Measurements from ENCODE around the gene GGT6. TPM values are rescaled to one million over a fixed set of nuclear protein-coding genes. Genes with fewer than 3 reads are reported as not detected.

Gene GGT6
- total RNA-seq, 1 donor from 2014 or later = not detected

DNA sequence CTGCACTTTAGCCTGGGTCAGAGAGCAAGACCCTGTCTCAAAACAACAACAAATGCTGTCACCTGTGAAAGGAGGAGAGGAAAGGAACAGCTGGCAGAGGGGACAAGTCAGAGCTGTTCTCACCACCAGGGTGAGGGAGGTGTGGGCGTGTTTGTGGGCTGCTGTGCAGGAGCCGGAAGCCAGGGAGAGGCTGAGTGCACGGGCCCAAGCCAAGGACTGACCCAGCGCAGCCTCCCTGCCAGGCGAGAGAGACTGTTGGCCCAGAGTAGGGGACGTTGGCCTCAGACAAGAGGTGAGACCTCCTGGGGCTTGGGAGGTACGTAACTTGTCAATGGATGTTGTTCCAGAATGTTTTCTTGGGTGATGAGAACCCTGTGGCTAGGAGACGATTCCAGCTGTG is 51.0 kb downstream of the GGT6 start:
- Mint-ChIP-seq H3K27ac (ENCODE audit: unreplicated experiment) (peak overlapping the region; percentile 84), H3K9me3 (ENCODE audit: unreplicated experiment) (no peaks in the 10 kb centered on the region), H3K36me3 (ENCODE audit: low read depth, unreplicated experiment) (peaks cover 32% of the 10 kb centered on the region), H3K4me3 (ENCODE audit: unreplicated experiment) (peak overlapping the region; percentile 69), H3K4me1 (ENCODE audit: unreplicated experiment) (peaks cover 62% of the 10 kb centered on the region), H3K27me3 (ENCODE audit: unreplicated experiment) (peaks cover 22% of the 10 kb centered on the region)
- no peak for DNase-seq (ENCODE audit: low spot score)
- TF ChIP-seq, protein P1, sequence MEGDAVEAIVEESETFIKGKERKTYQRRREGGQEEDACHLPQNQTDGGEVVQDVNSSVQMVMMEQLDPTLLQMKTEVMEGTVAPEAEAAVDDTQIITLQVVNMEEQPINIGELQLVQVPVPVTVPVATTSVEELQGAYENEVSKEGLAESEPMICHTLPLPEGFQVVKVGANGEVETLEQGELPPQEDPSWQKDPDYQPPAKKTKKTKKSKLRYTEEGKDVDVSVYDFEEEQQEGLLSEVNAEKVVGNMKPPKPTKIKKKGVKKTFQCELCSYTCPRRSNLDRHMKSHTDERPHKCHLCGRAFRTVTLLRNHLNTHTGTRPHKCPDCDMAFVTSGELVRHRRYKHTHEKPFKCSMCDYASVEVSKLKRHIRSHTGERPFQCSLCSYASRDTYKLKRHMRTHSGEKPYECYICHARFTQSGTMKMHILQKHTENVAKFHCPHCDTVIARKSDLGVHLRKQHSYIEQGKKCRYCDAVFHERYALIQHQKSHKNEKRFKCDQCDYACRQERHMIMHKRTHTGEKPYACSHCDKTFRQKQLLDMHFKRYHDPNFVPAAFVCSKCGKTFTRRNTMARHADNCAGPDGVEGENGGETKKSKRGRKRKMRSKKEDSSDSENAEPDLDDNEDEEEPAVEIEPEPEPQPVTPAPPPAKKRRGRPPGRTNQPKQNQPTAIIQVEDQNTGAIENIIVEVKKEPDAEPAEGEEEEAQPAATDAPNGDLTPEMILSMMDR (IDR thresholded peaks at IDR 0.05; ENCODE audit: unreplicated experiment) = no peak

DNA sequence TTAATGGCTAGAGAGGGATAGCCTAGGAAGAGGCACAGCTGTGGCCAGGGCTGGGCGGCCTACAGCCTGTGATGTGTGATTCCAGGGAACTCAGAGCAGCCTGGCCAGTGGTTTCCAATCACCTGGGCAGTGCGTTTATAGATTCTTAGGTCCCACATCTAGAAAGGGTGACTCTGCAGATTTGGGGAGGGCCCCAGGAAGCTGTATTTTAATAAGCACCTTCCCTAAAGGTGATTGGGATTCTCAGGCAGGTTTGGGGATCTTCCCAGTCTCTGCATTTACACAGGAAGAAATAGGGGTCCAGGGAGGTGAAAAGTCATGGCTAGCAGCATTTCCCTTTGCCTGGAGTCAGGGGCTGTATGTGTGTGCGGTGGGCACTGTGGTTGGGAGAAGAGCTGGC is 52.2 kb downstream of the GGT6 start:
- TF ChIP-seq, protein P1 (IDR thresholded peaks at IDR 0.05; ENCODE audit: unreplicated experiment) = no peak
- DNase-seq (ENCODE audit: low spot score) = no peak
- no peaks in the 10 kb centered on the region for H3K9me3 Mint-ChIP-seq (ENCODE audit: unreplicated experiment)

DNA sequence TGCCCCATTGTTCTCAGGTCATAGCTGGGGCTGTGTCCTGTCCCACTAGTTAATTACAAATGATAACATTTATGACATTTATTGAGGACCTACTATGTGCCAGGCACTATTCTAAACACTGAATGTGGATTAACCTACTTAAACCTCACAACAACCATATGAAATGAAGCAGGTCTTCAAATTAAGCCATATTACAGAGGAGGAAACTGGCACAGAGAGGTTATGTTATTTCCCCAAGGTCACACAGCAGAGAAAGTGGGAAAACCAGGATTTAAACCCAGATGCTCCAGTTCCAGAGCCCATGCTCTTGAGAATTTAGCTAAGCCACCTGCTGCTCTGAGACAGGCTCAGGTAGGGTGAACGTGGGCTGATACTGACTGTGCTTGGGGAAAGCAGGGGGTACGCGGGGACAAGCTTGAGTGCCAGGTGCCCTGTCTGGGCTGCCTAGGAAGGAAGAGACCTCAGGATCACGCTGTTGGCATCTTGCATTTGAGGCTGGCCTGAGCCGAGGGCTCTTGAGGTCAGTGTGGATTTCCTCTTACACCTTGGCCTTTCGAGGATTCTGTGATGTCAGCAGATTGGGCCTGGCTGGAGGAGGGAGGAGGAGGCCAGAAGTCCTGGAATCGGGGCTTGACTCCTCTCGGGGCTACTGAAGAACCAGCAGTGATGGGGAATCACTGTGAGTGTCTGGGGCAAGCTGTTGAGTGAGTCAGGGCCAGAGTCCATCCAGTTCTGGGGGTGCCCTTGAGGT is 52.8 kb downstream of the GGT6 start:
- H3K36me3 Mint-ChIP-seq (ENCODE audit: low read depth, unreplicated experiment) = peaks cover 32% of the 10 kb centered on the region
- DNase-seq (ENCODE audit: low spot score) = no peak
- peaks cover 78% of the 10 kb centered on the region for H3K4me1 Mint-ChIP-seq (ENCODE audit: unreplicated experiment)
- peaks cover 23% of the 10 kb centered on the region for H3K27me3 Mint-ChIP-seq (ENCODE audit: unreplicated experiment)
- no peaks in the 10 kb centered on the region for H3K9me3 Mint-ChIP-seq (ENCODE audit: unreplicated experiment)
- TF ChIP-seq, protein P1 (IDR thresholded peaks at IDR 0.05; ENCODE audit: unreplicated experiment) = no peak
- H3K27ac Mint-ChIP-seq (ENCODE audit: unreplicated experiment) = no peak overlapping the region
- peak overlapping the region; percentile 56 for H3K4me3 Mint-ChIP-seq (ENCODE audit: unreplicated experiment)

More for the DNA sequence above, 52.2 kb downstream of the GGT6 start:
- Mint-ChIP-seq H3K36me3 (ENCODE audit: low read depth, unreplicated experiment) (peaks cover 32% of the 10 kb centered on the region), H3K4me3 (ENCODE audit: unreplicated experiment) (peak overlapping the region; percentile 37), H3K4me1 (ENCODE audit: unreplicated experiment) (peaks cover 72% of the 10 kb centered on the region), H3K27me3 (ENCODE audit: unreplicated experiment) (peaks cover 20% of the 10 kb centered on the region), H3K27ac (ENCODE audit: unreplicated experiment) (peak overlapping the region; percentile 57)

Other genes with a start within 250 kb of the GGT6 start
- gene UBE2G1, start 193.9 kb downstream of the GGT6 start, total RNA-seq (ENCODE audit: unreplicated experiment) = 88.0 TPM
- gene SPNS3, start 126.6 kb downstream of the GGT6 start, total RNA-seq (ENCODE audit: unreplicated experiment) = 0.18 TPM
- gene SPNS2, start 61.7 kb downstream of the GGT6 start, total RNA-seq (ENCODE audit: unreplicated experiment) = 187 TPM
- gene MYBBP1A, start 5.2 kb downstream of the GGT6 start, total RNA-seq (ENCODE audit: unreplicated experiment) = 32.4 TPM
- 0.59 TPM for gene SMTNL2, start 24.0 kb upstream of the GGT6 start, total RNA-seq (ENCODE audit: unreplicated experiment)
- 17.0 TPM for gene ALOX15, start 81.1 kb upstream of the GGT6 start, total RNA-seq (ENCODE audit: unreplicated experiment)
- 118 TPM for gene PELP1, start 143.6 kb upstream of the GGT6 start, total RNA-seq (ENCODE audit: unreplicated experiment)
- gene ARRB2, start 150.1 kb upstream of the GGT6 start, total RNA-seq (ENCODE audit: unreplicated experiment) = 51.1 TPM
- 10.5 TPM for gene MED11, start 170.9 kb upstream of the GGT6 start, total RNA-seq (ENCODE audit: unreplicated experiment)
- not detected for gene ZMYND15, start 179.3 kb upstream of the GGT6 start, total RNA-seq (ENCODE audit: unreplicated experiment)
- 0.13 TPM for gene CXCL16, start 179.4 kb upstream of the GGT6 start, total RNA-seq (ENCODE audit: unreplicated experiment)
- gene TM4SF5, start 211.3 kb upstream of the GGT6 start, total RNA-seq (ENCODE audit: unreplicated experiment) = not detected
- 2.9 TPM for gene VMO1, start 225.8 kb upstream of the GGT6 start, total RNA-seq (ENCODE audit: unreplicated experiment)
- not detected for gene GLTPD2, start 228.4 kb upstream of the GGT6 start, total RNA-seq (ENCODE audit: unreplicated experiment)
- 185 TPM for gene PSMB6, start 235.6 kb upstream of the GGT6 start, total RNA-seq (ENCODE audit: unreplicated experiment)
- 86.5 TPM for gene PLD2, start 246.6 kb upstream of the GGT6 start, total RNA-seq (ENCODE audit: unreplicated experiment)